NB4 (cell line): ENCODE measurements around the gene OR10A2.
A peak's percentile ranks its signal among the peaks of the same experiment; 100 is the strongest.

Experiments
- DNase-seq: peaks from one replicate; pipeline ENCODE4 v3.0.0; 2010; ENCODE audit warnings: low read depth
- H3K4me3 ChIP-seq: one replicate; pipeline ENCODE4 v1.5.1; 2011; ENCODE audit warnings: mild to moderate bottlenecking, low read depth, low read length, moderate library complexity
- MYC ChIP-seq: IDR thresholded peaks from 2 replicates; pipeline ENCODE4 v1.6.1; 2011; ENCODE audit warnings: low read depth, low read length
- POLR2A ChIP-seq: IDR thresholded peaks from 2 replicates; pipeline ENCODE4 v1.6.1; 2011; ENCODE audit warnings: mild to moderate bottlenecking; ENCODE audit not compliant: insufficient read length; ENCODE audit errors: extremely low read depth
- TF ChIP-seq, protein P1 (sequence below): IDR thresholded peaks from 2 replicates; pipeline ENCODE4 v1.6.1; 2011; ENCODE audit warnings: low read depth, low read length
- TF ChIP-seq, protein P2 (sequence below): IDR thresholded peaks from one replicate; pipeline ENCODE4 v1.5.1; 2012; ENCODE audit warnings: low read depth, low read length

The OR10A2 gene

GRCh38 chr11:6862961-6863360 lies at the start of gene OR10A2:
Gene OR10A2 (plus strand): TSS chr11:6863057. CDS start chr11:6869755, 6,698 bp downstream.
- TF ChIP-seq MYC (no peak), POLR2A (no peak)
- TF ChIP-seq, protein P1, sequence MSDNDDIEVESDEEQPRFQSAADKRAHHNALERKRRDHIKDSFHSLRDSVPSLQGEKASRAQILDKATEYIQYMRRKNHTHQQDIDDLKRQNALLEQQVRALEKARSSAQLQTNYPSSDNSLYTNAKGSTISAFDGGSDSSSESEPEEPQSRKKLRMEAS: no peak
- TF ChIP-seq, protein P2, sequence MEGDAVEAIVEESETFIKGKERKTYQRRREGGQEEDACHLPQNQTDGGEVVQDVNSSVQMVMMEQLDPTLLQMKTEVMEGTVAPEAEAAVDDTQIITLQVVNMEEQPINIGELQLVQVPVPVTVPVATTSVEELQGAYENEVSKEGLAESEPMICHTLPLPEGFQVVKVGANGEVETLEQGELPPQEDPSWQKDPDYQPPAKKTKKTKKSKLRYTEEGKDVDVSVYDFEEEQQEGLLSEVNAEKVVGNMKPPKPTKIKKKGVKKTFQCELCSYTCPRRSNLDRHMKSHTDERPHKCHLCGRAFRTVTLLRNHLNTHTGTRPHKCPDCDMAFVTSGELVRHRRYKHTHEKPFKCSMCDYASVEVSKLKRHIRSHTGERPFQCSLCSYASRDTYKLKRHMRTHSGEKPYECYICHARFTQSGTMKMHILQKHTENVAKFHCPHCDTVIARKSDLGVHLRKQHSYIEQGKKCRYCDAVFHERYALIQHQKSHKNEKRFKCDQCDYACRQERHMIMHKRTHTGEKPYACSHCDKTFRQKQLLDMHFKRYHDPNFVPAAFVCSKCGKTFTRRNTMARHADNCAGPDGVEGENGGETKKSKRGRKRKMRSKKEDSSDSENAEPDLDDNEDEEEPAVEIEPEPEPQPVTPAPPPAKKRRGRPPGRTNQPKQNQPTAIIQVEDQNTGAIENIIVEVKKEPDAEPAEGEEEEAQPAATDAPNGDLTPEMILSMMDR: no peak
- H3K4me3 ChIP-seq: no peak within 1 kb of the TSS
- DNase-seq: no peak

DNA sequence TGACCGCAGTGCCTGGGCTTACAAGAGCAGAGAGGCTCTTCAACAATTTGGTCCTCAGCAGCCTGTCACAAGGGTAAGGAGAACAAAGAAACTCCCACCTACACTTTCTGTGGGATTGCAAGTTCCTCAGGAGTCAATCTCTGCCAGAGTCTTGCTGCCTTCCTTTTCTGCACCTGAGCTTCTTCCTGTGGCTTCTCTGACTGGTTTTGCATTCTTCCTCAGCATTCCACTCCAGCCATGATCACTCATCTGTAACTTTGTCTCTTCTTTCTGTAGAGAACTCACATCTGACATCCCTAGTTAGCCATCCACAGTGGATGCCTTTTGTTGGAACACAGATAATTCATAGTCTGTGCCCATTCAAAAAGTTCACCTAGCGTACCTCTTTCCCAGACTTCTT lies 49.2 kb upstream of the OR10A2 start:
- no peak for DNase-seq
- TF ChIP-seq POLR2A (no peak), MYC (no peak)
- TF ChIP-seq, protein P2: no peak
- TF ChIP-seq, protein P1: no peak
- no peak overlapping the region for H3K4me3 ChIP-seq

DNA sequence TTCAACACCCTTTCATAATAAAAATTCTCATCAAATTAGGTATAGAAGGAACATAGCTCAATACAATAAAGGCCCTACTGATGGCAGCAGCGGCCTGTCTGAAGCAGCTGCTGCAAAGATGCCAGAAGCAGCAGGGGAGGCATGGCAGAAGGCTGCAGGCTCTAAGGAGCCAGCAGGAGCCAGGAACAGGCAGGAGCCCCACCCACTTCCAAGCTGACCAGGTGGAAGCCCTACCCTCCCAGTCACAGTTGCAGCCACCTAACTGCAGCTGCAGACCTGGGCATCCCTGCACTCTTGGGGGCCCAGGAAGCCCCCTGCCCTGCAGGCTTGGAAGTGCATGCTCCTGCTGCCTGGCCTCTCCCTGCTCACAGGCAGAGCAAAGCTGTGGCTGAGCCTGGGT lies 45.2 kb upstream of the OR10A2 start:
- DNase-seq: no peak
- no peak overlapping the region for H3K4me3 ChIP-seq
- TF ChIP-seq POLR2A (no peak), MYC (no peak)
- TF ChIP-seq, protein P1: no peak

GRCh38 chr11:6818967-6819366 lies 43.9 kb upstream of the OR10A2 start:
- no peak for DNase-seq
- TF ChIP-seq, protein P2: no peak
- TF ChIP-seq MYC (no peak), POLR2A (no peak)
- TF ChIP-seq, protein P1: no peak
- no peak overlapping the region for H3K4me3 ChIP-seq

- TF ChIP-seq, protein P1: no peak
- TF ChIP-seq, protein P2: no peak
- TF ChIP-seq POLR2A: no peak
- no peak for TF ChIP-seq MYC
- H3K4me3 ChIP-seq: no peak overlapping the region
- no peak for DNase-seq
Observed at GRCh38 chr11:6824136-6824823, 38.6 kb upstream of the OR10A2 start.

DNA sequence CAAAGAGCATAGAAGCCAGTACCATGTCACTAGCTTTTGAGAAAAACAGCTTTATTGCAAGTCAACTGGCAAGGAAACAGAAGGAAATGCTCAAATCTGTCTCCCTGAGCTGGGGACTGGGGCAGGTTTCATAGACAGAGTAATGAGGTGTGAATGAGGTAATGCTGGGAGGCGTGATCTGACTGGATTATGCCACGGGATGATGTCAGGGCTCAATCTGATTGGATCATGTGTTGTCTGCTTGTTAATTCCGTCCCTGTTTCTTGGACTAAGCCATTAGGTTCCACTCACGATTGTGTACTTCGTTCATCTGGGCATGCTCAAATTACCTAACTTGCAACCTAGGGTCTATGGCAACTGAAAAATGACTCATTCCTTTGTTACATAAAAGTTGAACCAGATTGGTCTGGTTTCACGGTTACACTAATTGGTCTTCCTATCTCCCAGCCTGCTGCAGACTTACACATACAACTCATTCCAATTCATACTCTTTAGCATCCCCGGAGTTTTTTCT lies 37.6 kb upstream of the OR10A2 start:
- no peak overlapping the region for H3K4me3 ChIP-seq
- DNase-seq: peak; percentile 33
- no peak for TF ChIP-seq MYC
- TF ChIP-seq, protein P1: no peak
- no peak for TF ChIP-seq POLR2A
- TF ChIP-seq, protein P2: no peak
